Suprapubic skin (tissue), 4 donors: ENCODE data around the gene RLF. TPM values are rescaled to one million over a fixed set of nuclear protein-coding genes. Genes with fewer than 3 reads are reported as not detected.
A peak's percentile ranks its signal among the peaks of the same experiment; 100 is the strongest.

Experiments
- DNase-seq, 2 donors: peaks; one replicate each; pipeline ENCODE4 v3.0.0-alpha.2; 2019; ENCODE audit warnings: low spot score in 2 of 2
- H3K27ac ChIP-seq: fragments of 200-600 bp; sonication (generic); one replicate; pipeline ENCODE4 v1.5.1; 2019
- H3K27me3 ChIP-seq: fragments of 200-600 bp; sonication (generic); one replicate; pipeline ENCODE4 v1.5.1; 2019
- H3K36me3 ChIP-seq: fragments of 200-600 bp; sonication (generic); one replicate; pipeline ENCODE4 v1.5.1; 2019
- H3K4me1 ChIP-seq: fragments of 200-600 bp; sonication (generic); one replicate; pipeline ENCODE4 v1.5.1; 2019
- H3K4me3 ChIP-seq: fragments of 200-600 bp; sonication (generic); one replicate; pipeline ENCODE4 v1.5.1; 2019; ENCODE audit warnings: mild to moderate bottlenecking
- H3K9me3 ChIP-seq: fragments of 200-600 bp; sonication (generic); one replicate; pipeline ENCODE4 v1.5.1; 2019
- EP300 ChIP-seq: sonication (generic); formaldehyde crosslinking; IDR thresholded peaks from one replicate; pipeline ENCODE4 v1.6.1; 2017; ENCODE audit warnings: antibody characterized with exemption
- POLR2A ChIP-seq, 2 donors: fragments of 450-650 bp; IDR thresholded peaks; one replicate each; pipeline ENCODE4 v1.6.1; 2017; ENCODE audit warnings: antibody characterized with exemption in 2 of 2, mild to moderate bottlenecking in 2 of 2, moderate library complexity in 2 of 2
- POLR2AphosphoS5 ChIP-seq, 3 donors: sonication (generic); formaldehyde crosslinking; IDR thresholded peaks; one replicate each; pipeline ENCODE4 v1.6.1; 2017; ENCODE audit warnings: antibody characterized with exemption in 3 of 3
- WGBS: methylation state at CpG from one replicate; pipeline ENCODE4 v1.1.5; 2018; 5-methylcytosine and 5-hydroxymethylcytosine counted together
- total RNA-seq, 4 donors: library from RNA; depleted of rRNA; stranded (reverse); fragments of >200 nt; gene quantifications; one replicate each; pipeline ENCODE4 v1.1.0, GENCODE V29; 2016
- TF ChIP-seq, protein P1 (sequence below), 2 donors: fragments of 200-600 bp in 1 of 2; fragments of 450-650 bp in 1 of 2; sonication (generic) in 1 of 2; IDR thresholded peaks; one replicate each; pipeline ENCODE4 v1.5.1; 2016 to 2019; ENCODE audit warnings: antibody characterized with exemption in 2 of 2, mild to moderate bottlenecking in 1 of 2, moderate library complexity in 1 of 2

RLF gene
- total RNA-seq, 4 donors from 2014 or later: 17.3 to 32.9 (median 21.3) TPM

DNA sequence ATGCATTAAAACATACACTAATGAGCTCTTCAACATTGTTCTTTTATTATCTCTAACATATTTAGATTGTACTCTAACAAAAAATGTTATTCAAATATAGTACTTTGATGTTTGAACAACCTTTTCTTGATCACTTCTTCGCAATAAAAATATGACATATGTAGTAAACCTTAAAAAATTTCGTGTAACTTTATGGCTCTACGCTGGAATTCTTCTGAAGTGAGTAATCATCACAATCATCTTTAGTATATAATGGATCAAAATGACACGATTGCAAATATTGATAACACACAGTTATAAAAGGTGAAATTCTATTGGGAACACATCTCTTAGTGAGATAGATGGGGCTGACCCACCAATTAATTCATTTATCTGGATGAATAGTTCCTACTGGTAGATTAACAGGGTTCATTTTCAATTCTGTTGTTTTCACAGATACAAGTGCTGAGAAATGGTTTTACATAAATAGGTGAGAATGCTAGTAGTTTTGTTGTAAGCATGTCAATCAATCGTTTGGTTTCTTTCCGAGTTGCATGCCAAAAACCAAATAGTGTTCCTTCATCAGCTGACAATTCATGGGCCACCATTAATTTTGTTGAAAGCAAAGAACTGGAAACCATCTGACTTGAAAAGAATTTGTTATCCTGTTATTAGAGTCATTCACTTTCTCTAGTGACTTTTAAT is 95.4 kb downstream of the RLF start:
- WGBS: 52% methylated on average over 6 of the region's 6 CpGs
- H3K4me1 ChIP-seq: peaks cover 31% of the 10 kb centered on the region
- no peaks in the 10 kb centered on the region for H3K27me3 ChIP-seq
- no peak for DNase-seq
- TF ChIP-seq EP300 (no peak), POLR2A (IDR thresholded peaks at IDR 0.05) (no peak), POLR2AphosphoS5 (IDR thresholded peaks at IDR 0.05) (no peak)
- TF ChIP-seq, protein P1, sequence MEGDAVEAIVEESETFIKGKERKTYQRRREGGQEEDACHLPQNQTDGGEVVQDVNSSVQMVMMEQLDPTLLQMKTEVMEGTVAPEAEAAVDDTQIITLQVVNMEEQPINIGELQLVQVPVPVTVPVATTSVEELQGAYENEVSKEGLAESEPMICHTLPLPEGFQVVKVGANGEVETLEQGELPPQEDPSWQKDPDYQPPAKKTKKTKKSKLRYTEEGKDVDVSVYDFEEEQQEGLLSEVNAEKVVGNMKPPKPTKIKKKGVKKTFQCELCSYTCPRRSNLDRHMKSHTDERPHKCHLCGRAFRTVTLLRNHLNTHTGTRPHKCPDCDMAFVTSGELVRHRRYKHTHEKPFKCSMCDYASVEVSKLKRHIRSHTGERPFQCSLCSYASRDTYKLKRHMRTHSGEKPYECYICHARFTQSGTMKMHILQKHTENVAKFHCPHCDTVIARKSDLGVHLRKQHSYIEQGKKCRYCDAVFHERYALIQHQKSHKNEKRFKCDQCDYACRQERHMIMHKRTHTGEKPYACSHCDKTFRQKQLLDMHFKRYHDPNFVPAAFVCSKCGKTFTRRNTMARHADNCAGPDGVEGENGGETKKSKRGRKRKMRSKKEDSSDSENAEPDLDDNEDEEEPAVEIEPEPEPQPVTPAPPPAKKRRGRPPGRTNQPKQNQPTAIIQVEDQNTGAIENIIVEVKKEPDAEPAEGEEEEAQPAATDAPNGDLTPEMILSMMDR (IDR thresholded peaks at IDR 0.05): no peak
- H3K4me3 ChIP-seq: peak overlapping the region; percentile 89
- H3K27ac ChIP-seq: peak overlapping the region; percentile 96
- no peaks in the 10 kb centered on the region for H3K9me3 ChIP-seq
- peaks cover 9% of the 10 kb centered on the region for H3K36me3 ChIP-seq

DNA sequence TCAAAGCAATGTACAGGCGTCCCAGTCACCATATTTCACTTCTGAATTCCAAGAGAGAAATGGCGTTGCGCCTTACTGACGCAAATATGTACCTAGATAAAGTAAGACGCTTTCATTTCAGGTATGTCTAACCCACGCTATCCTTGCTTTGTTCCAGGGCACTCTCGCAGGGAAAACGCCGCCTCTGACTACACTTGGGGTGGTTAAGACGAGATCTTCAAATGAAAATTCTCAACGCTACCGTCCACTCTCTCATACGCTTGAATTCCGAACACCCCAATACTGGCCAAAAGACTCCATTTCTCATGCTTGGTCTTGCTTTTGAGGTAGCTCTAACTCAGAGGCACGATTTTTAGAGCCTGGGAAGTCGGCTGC is 96.1 kb downstream of the RLF start:
- no peaks in the 10 kb centered on the region for H3K27me3 ChIP-seq
- H3K27ac ChIP-seq: peak overlapping the region; percentile 96
- under 1% methylated on average over 14 of the region's 16 CpGs for WGBS
- peak overlapping the region; percentile 89 for H3K4me3 ChIP-seq
- TF ChIP-seq, protein P1 (IDR thresholded peaks at IDR 0.05): peak in 1 of 2 donors; percentile 12
- no peak for TF ChIP-seq POLR2A (IDR thresholded peaks at IDR 0.05)
- no peak for TF ChIP-seq EP300
- no peak for TF ChIP-seq POLR2AphosphoS5 (IDR thresholded peaks at IDR 0.05)
- no peaks in the 10 kb centered on the region for H3K9me3 ChIP-seq
- DNase-seq: no peak
- H3K4me1 ChIP-seq: peaks cover 31% of the 10 kb centered on the region
- peaks cover 16% of the 10 kb centered on the region for H3K36me3 ChIP-seq

DNA sequence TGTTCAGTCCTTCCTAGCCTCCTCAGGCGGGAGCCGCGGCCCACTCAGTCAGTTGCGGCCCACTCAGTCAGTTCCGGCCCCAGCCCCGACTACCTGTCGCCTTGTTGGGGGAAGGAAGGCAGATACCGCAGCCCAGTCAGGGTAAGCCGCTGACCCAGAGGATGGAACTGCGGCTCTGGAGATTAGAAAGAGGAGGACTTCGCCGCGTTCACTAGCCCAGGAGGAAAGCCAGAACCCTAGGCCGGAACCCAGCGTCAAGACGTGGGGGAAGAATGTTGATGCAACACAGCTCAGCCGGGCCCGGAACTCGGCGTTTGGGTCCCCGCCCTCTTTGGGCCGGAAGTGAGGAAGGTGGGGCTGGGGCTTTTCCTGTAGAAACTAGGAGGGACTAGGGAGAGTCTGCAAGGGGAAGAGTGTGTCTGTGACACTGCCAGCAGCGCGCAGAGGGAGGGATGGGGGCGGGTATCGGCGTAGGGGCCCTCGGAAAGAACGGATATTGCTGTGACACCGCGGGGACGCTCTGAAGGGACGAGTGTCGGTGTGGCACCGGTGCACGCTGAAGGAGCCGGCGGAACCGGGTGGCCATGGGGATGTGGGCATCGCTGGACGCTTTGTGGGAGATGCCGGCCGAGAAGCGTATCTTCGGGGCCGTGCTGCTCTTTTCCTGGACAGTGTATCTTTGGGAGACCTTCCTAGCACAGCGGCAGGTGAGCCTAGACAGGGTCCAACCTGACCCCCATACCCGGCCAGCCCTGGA is 96.7 kb downstream of the RLF start, which contains the start of gene ZMPSTE24:
TSS of gene ZMPSTE24 (plus strand) at position 549 of the 757 bp plus-strand sequence. CDS start at position 585, 36 bp downstream.
- no peaks in the 10 kb centered on the region for H3K27me3 ChIP-seq
- H3K4me3 ChIP-seq: peak within 1 kb of the TSS; percentile 89
- DNase-seq: peak; percentile 97 to 98
- no peaks in the 10 kb centered on the region for H3K9me3 ChIP-seq
- TF ChIP-seq POLR2AphosphoS5 (IDR thresholded peaks at IDR 0.05): peak; percentile 15 to 94 (median 63)
- TF ChIP-seq, protein P1 (IDR thresholded peaks at IDR 0.05): no peak
- no peak for TF ChIP-seq EP300
- peak in 1 of 2 donors; percentile 45 for TF ChIP-seq POLR2A (IDR thresholded peaks at IDR 0.05)
- H3K36me3 ChIP-seq: peaks cover 22% of the 10 kb centered on the region
- H3K4me1 ChIP-seq: peaks cover 31% of the 10 kb centered on the region
- peak within 1 kb of the TSS; percentile 96 for H3K27ac ChIP-seq
- under 1% methylated on average over 47 of the region's 48 CpGs for WGBS

DNA sequence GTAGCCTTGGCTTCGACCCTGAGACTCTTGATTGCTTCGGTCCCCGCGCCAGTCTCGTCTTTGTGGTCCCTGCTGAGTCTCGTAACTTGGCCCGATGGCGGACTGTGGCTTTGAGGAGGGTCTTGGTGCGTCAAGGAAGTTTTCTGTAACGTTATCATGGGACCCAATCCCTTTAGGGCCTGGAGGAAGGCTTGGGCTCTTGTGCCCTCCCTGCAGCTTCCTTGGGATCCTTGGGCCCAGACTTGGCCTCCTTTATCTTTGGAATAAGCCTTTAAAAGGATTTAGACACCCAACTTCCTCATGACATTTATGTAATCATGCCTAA is 97.2 kb downstream of the RLF start:
- Histone ChIP-seq H3K9me3 (no peaks in the 10 kb centered on the region), H3K27ac (peak overlapping the region; percentile 96), H3K36me3 (peaks cover 26% of the 10 kb centered on the region), H3K4me1 (peaks cover 34% of the 10 kb centered on the region), H3K4me3 (peak overlapping the region; percentile 89), H3K27me3 (no peaks in the 10 kb centered on the region)
- WGBS: 0% methylated on average over 10 of the region's 10 CpGs
- TF ChIP-seq EP300 (no peak), POLR2A (IDR thresholded peaks at IDR 0.05) (no peak), POLR2AphosphoS5 (IDR thresholded peaks at IDR 0.05) (no peak)
- TF ChIP-seq, protein P1 (IDR thresholded peaks at IDR 0.05): no peak
- no peak for DNase-seq

DNA sequence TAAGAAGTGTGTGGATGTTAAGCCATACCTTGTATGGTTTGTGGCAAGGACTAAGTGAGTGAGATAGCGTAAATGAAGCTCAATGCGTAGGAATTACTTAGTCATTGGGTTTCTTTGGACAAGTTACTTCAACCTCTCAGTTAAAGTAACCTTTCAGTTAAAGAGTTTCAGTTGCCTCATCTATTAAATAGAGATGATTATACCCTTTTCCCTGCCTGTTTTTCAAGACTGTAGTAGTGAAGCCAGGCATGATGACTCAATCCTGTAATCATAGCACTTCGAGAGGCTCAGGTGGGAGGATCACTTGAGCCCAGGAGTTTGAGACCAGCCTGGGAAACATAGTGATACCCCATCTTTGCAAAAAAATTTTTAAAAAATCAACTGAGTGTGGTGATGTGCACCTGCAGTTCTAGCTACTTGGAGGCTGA is 103.2 kb downstream of the RLF start:
- TF ChIP-seq POLR2A (IDR thresholded peaks at IDR 0.05): no peak
- no peak for TF ChIP-seq EP300
- TF ChIP-seq POLR2AphosphoS5 (IDR thresholded peaks at IDR 0.05): no peak
- TF ChIP-seq, protein P1 (IDR thresholded peaks at IDR 0.05): no peak
- DNase-seq: no peak
- H3K4me1 ChIP-seq: peaks cover 24% of the 10 kb centered on the region
- no peaks in the 10 kb centered on the region for H3K27me3 ChIP-seq
- H3K4me3 ChIP-seq: no peak overlapping the region
- H3K9me3 ChIP-seq: no peaks in the 10 kb centered on the region
- WGBS: 82% methylated on average over 3 of the region's 3 CpGs
- peaks cover 57% of the 10 kb centered on the region for H3K36me3 ChIP-seq
- no peak overlapping the region for H3K27ac ChIP-seq
